Measurements from ENCODE around the gene CHST7. TPM values are rescaled to one million over a fixed set of nuclear protein-coding genes. Genes with fewer than 3 reads are reported as not detected.

Gene CHST7
- total RNA-seq, 1 donor from 2014 or later: 1.1 TPM

DNA sequence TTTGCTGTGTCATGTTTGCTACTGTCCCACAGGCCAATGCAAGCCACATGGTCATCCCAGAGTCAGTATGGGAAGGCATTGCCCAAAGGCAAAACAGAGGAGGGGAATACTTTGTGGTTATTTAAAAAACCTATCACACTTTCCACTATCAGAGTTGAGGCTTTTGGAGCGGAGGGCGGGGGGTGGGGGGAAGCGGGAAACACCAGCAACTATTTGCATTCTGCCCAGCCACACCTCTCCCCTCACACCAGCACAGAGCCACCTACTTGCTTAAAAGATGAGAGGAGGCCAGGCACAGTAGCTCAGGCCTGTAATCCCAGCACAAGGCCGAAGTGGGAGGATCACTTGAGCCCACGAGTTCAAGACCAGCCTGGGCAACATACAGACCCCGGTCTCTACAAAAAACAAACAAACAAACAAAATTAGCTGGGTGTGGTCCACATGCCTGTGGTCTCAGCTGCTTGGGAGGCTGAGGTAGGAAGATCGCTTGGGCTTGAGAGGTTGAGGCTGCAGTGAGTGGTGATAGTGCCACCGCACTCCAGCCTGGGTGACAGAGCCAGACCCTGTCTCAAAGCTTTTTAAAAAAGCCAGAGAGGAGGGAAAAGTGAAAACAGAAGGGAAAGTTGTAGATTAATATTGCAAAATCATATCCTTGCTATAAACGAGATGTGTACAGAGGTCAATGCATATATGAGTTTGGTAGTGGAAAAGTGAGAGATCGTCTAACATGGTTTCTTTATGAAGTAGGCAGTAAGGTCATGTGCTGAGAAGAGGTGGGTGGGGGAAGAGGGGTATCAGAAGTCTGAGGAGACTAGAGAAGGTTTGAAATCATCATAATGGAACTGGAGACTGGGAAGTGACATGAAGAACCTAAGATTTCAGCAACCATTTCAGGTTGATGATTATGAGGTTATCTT lies 1.9 kb upstream of the CHST7 start:
- H3K9me3 Mint-ChIP-seq (ENCODE audit: low read depth): peaks cover 9% of the 10 kb centered on the region
- no peak overlapping the region for H3K4me3 Mint-ChIP-seq (ENCODE audit: low read depth)
- no peaks in the 10 kb centered on the region for H3K4me1 Mint-ChIP-seq (ENCODE audit: low read depth)
- DNase-seq (ENCODE audit: low spot score, unreplicated experiment): no peak
- peaks cover 2% of the 10 kb centered on the region for H3K36me3 Mint-ChIP-seq (ENCODE audit: insufficient read depth)
- TF ChIP-seq, protein P1, sequence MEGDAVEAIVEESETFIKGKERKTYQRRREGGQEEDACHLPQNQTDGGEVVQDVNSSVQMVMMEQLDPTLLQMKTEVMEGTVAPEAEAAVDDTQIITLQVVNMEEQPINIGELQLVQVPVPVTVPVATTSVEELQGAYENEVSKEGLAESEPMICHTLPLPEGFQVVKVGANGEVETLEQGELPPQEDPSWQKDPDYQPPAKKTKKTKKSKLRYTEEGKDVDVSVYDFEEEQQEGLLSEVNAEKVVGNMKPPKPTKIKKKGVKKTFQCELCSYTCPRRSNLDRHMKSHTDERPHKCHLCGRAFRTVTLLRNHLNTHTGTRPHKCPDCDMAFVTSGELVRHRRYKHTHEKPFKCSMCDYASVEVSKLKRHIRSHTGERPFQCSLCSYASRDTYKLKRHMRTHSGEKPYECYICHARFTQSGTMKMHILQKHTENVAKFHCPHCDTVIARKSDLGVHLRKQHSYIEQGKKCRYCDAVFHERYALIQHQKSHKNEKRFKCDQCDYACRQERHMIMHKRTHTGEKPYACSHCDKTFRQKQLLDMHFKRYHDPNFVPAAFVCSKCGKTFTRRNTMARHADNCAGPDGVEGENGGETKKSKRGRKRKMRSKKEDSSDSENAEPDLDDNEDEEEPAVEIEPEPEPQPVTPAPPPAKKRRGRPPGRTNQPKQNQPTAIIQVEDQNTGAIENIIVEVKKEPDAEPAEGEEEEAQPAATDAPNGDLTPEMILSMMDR (IDR thresholded peaks at IDR 0.05; ENCODE audit: unreplicated experiment): no peak
- no peak overlapping the region for H3K27ac Mint-ChIP-seq
- H3K27me3 Mint-ChIP-seq: peaks cover 31% of the 10 kb centered on the region

GRCh38 chrX:46572340-46572936 lies 1.1 kb upstream of the CHST7 start:
- no peak for DNase-seq (ENCODE audit: low spot score, unreplicated experiment)
- Mint-ChIP-seq H3K36me3 (ENCODE audit: insufficient read depth) (peaks cover 2% of the 10 kb centered on the region), H3K4me3 (ENCODE audit: low read depth) (no peak overlapping the region), H3K27ac (no peak overlapping the region), H3K27me3 (peaks cover 39% of the 10 kb centered on the region), H3K9me3 (ENCODE audit: low read depth) (peaks cover 7% of the 10 kb centered on the region), H3K4me1 (ENCODE audit: low read depth) (no peaks in the 10 kb centered on the region)
- TF ChIP-seq, protein P1 (IDR thresholded peaks at IDR 0.05; ENCODE audit: unreplicated experiment): no peak

DNA sequence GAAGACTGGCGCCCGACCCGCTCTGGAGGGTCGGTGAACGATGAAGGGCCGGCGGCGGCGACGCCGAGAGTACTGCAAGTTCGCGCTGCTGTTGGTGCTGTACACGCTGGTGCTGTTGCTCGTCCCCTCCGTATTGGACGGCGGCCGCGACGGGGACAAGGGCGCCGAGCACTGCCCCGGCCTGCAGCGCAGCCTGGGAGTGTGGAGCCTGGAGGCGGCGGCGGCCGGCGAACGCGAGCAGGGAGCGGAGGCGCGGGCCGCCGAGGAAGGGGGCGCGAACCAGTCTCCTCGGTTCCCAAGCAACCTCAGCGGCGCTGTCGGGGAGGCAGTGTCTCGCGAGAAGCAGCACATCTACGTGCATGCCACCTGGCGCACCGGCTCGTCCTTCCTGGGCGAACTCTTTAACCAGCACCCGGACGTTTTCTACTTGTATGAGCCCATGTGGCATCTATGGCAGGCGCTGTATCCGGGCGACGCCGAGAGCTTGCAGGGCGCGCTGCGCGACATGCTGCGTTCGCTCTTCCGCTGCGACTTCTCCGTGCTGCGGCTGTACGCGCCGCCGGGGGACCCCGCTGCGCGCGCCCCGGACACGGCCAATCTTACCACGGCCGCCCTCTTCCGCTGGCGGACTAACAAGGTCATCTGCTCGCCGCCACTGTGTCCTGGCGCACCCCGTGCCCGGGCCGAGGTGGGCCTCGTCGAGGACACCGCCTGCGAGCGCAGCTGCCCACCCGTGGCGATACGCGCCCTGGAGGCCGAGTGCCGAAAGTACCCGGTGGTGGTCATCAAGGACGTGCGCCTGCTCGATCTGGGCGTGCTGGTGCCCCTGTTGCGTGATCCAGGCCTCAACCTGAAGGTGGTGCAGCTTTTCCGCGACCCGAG lies 568 bp downstream of the CHST7 start:
- DNase-seq (ENCODE audit: low spot score, unreplicated experiment): peak; percentile 9
- Mint-ChIP-seq H3K27me3 (peaks cover 39% of the 10 kb centered on the region), H3K4me3 (ENCODE audit: low read depth) (peak overlapping the region; percentile 66), H3K27ac (no peak overlapping the region), H3K36me3 (ENCODE audit: insufficient read depth) (peaks cover 1% of the 10 kb centered on the region), H3K9me3 (ENCODE audit: low read depth) (peaks cover 5% of the 10 kb centered on the region), H3K4me1 (ENCODE audit: low read depth) (no peaks in the 10 kb centered on the region)
- TF ChIP-seq, protein P1 (IDR thresholded peaks at IDR 0.05; ENCODE audit: unreplicated experiment): no peak

- H3K27me3 Mint-ChIP-seq: peaks cover 39% of the 10 kb centered on the region
- TF ChIP-seq, protein P1 (IDR thresholded peaks at IDR 0.05; ENCODE audit: unreplicated experiment): no peak
- peak overlapping the region; percentile 66 for H3K4me3 Mint-ChIP-seq (ENCODE audit: low read depth)
- H3K4me1 Mint-ChIP-seq (ENCODE audit: low read depth): no peaks in the 10 kb centered on the region
- peaks cover 9% of the 10 kb centered on the region for H3K9me3 Mint-ChIP-seq (ENCODE audit: low read depth)
- no peak overlapping the region for H3K27ac Mint-ChIP-seq
- peak; percentile 24 for DNase-seq (ENCODE audit: low spot score, unreplicated experiment)
- H3K36me3 Mint-ChIP-seq (ENCODE audit: insufficient read depth): peaks cover 2% of the 10 kb centered on the region
These were observed 1.3 kb downstream of the CHST7 start for GRCh38 chrX:46574774-46575381.
